ENCODE measurements around the gene SNX27.

Gene SNX27

GRCh38 chr1:151583796-151584195, 28.1 kb upstream of the SNX27 start:
- DNase-seq (ENCODE audit: low read depth, low spot score): no peak
- no peak overlapping the region for H3K4me3 ChIP-seq (ENCODE audit: low read depth, low read length)
- TF ChIP-seq, protein P1, sequence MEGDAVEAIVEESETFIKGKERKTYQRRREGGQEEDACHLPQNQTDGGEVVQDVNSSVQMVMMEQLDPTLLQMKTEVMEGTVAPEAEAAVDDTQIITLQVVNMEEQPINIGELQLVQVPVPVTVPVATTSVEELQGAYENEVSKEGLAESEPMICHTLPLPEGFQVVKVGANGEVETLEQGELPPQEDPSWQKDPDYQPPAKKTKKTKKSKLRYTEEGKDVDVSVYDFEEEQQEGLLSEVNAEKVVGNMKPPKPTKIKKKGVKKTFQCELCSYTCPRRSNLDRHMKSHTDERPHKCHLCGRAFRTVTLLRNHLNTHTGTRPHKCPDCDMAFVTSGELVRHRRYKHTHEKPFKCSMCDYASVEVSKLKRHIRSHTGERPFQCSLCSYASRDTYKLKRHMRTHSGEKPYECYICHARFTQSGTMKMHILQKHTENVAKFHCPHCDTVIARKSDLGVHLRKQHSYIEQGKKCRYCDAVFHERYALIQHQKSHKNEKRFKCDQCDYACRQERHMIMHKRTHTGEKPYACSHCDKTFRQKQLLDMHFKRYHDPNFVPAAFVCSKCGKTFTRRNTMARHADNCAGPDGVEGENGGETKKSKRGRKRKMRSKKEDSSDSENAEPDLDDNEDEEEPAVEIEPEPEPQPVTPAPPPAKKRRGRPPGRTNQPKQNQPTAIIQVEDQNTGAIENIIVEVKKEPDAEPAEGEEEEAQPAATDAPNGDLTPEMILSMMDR (IDR thresholded peaks at IDR 0.05; ENCODE audit: low read depth, low read length): no peak
- in situ Hi-C loops (cut with HindIII; ENCODE audit: low sequenced_read_pairs): no loop called here

DNA sequence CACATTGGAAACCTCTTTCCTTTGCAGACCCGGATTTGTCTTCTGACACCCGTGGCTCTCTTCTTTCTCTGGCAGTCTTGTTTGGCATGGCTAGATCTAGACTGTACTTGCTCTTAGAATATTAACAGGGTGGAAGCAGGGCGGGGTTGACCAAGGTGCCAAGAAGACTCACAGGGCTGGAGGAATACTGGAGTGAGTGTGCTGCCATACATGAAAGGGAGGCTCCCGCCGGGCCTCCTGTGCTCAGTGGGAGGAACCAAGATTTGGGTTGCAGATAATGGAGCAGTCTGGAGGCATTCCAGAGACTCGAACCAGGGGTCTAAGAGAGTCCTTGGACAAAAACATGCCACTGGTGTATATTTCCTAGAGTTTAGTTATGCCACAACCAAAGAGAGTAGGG, 27.6 kb upstream of the SNX27 start:
- no peak overlapping the region for H3K4me3 ChIP-seq (ENCODE audit: low read depth, low read length)
- TF ChIP-seq, protein P1 (IDR thresholded peaks at IDR 0.05; ENCODE audit: low read depth, low read length): no peak
- DNase-seq (ENCODE audit: low read depth, low spot score): no peak
- in situ Hi-C loops (cut with HindIII; ENCODE audit: low sequenced_read_pairs): no loop called here

GRCh38 chr1:151584780-151585179, 27.1 kb upstream of the SNX27 start:
- in situ Hi-C loops (cut with HindIII; ENCODE audit: low sequenced_read_pairs): no loop called here
- no peak overlapping the region for H3K4me3 ChIP-seq (ENCODE audit: low read depth, low read length)

DNA sequence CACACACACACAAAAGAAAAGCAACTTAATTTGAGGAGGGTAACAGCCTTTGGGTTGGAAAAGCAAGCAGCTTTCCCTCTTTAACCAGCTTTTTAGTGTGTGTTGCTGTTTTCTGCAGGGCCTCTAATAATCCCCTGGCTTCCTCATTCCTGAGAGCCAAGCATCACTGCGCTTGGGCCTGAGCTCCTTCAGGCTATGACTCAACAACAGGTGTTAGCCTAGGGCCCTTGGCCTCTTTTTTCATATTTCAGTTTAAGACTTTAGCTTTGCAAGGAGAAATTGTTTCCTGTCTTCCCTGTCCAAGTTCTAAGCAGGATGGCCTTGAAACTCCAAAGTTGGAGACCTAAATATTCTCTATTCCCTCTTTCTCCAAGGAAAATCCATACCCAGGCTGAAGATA, 26.2 kb upstream of the SNX27 start:
- no peak overlapping the region for H3K4me3 ChIP-seq (ENCODE audit: low read depth, low read length)
- in situ Hi-C loops (cut with HindIII; ENCODE audit: low sequenced_read_pairs): no loop called here
- TF ChIP-seq, protein P1 (IDR thresholded peaks at IDR 0.05; ENCODE audit: low read depth, low read length): no peak
- peak; percentile 69 for DNase-seq (ENCODE audit: low read depth, low spot score)

More at GRCh38 chr1:151584780-151585179, 27.1 kb upstream of the SNX27 start:
- TF ChIP-seq, protein P1 (IDR thresholded peaks at IDR 0.05; ENCODE audit: low read depth, low read length): no peak
- DNase-seq (ENCODE audit: low read depth, low spot score): no peak

GRCh38 chr1:151590961-151591360, 20.9 kb upstream of the SNX27 start:
- in situ Hi-C loops (cut with HindIII; ENCODE audit: low sequenced_read_pairs): no loop called here
- TF ChIP-seq, protein P1 (IDR thresholded peaks at IDR 0.05; ENCODE audit: low read depth, low read length): no peak
- no peak overlapping the region for H3K4me3 ChIP-seq (ENCODE audit: low read depth, low read length)
- no peak for DNase-seq (ENCODE audit: low read depth, low spot score)

GRCh38 chr1:151593730-151594129, 18.1 kb upstream of the SNX27 start:
- TF ChIP-seq, protein P1 (IDR thresholded peaks at IDR 0.05; ENCODE audit: low read depth, low read length): no peak
- in situ Hi-C loops (cut with HindIII; ENCODE audit: low sequenced_read_pairs): no loop called here
- peak overlapping the region; percentile 6 for H3K4me3 ChIP-seq (ENCODE audit: low read depth, low read length)
- DNase-seq (ENCODE audit: low read depth, low spot score): no peak

DNA sequence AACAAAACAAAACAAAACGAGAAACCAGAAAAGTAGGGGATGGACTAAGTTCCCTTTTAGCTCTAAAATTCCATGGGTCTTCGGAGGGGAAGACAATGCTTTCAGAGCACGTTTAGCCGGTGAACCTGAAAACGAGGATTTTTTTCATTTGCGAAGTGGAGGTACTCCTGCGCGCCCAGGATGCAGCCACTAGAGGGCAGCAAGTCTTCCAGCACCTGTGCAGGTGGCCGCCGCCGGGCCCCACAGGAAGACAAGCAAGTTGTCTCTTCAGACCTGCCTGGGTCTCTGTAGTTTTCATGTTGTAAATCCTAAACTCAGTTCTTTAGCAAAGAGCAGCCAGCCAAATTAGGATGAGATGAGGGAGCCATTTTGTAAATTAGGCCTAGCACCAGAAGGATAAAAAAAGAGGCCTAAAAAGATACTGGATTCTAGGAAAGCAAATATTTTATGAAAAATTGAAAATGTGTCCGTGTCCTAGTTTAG, 17.7 kb upstream of the SNX27 start:
- in situ Hi-C loops (cut with HindIII; ENCODE audit: low sequenced_read_pairs): no loop called here
- peak; percentile 45 for DNase-seq (ENCODE audit: low read depth, low spot score)
- TF ChIP-seq, protein P1 (IDR thresholded peaks at IDR 0.05; ENCODE audit: low read depth, low read length): peak; percentile 97
- H3K4me3 ChIP-seq (ENCODE audit: low read depth, low read length): peak overlapping the region; percentile 6

Data from astrocyte of the spinal cord (primary cell).